Choroid plexus epithelial cell (primary cell): ENCODE measurements around the gene RUNDC1.
A peak's percentile ranks its signal among the peaks of the same experiment; 100 is the strongest.
"Not testable (repeated sequence)": the region's sequence is repeated elsewhere in the genome, so short reads cannot be mapped to it uniquely, and the experiment has no call there.

ENCODE experiments used
- DNase-seq: peaks from one replicate; pipeline ENCODE4 v3.0.0-alpha.2; 2010; ENCODE audit warnings: low read depth
- H3K4me3 ChIP-seq: 2 replicates; pipeline ENCODE4 v1.5.1; 2011; ENCODE audit warnings: low read depth, mild to moderate bottlenecking, control low read depth, low read length, moderate library complexity
- TF ChIP-seq, protein P1 (sequence below): conservative IDR thresholded peaks from 2 replicates; pipeline ENCODE4 v1.5.1; 2011; ENCODE audit warnings: low read depth, mild to moderate bottlenecking, control low read depth, inconsistent platforms, low read length, moderate library complexity

Gene RUNDC1

DNA sequence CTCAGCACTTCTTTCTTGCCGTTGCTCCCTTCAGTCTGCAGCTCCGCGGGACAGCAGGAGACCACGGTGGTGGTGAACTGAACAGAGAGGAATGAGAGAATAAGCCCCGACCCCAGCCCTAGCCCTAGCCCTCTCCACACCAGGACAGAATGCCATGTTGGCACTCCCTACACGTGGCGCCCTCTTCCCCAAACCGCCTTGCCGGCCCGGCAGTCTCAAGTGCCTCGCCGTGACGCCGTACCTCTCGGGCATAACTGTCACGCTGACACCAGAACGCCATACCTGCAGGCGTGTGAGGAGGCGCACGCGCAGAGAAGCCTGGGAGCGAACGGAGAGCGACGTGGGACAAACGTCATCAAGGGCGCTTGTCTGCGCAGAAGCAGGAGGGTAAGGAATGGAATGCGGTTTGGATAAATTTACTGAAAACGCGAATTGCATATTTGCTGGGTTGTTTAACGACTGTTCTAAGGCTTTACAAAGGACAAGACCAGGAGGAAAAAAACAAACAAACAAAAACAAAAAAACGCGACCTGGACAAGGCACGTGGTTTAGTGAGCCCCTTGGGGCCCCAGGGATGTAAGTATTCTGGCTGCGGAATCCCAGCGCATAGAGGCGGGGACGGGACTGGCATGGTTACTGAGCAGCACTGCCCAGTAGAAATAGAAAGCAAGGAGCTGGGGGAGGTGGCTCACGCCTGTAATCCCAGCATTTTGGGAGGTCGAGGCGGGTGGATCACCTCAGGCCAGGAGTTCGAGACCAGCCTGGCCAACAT is 16.0 kb upstream of the RUNDC1 start, which contains the start of gene AARSD1:
Gene AARSD1, minus strand, starts transcription at position 294 of the 772 bp plus-strand sequence. Its CDS starts 14 bp downstream, at position 280.
- DNase-seq, result peak; percentile 95
- TF ChIP-seq, protein P1, sequence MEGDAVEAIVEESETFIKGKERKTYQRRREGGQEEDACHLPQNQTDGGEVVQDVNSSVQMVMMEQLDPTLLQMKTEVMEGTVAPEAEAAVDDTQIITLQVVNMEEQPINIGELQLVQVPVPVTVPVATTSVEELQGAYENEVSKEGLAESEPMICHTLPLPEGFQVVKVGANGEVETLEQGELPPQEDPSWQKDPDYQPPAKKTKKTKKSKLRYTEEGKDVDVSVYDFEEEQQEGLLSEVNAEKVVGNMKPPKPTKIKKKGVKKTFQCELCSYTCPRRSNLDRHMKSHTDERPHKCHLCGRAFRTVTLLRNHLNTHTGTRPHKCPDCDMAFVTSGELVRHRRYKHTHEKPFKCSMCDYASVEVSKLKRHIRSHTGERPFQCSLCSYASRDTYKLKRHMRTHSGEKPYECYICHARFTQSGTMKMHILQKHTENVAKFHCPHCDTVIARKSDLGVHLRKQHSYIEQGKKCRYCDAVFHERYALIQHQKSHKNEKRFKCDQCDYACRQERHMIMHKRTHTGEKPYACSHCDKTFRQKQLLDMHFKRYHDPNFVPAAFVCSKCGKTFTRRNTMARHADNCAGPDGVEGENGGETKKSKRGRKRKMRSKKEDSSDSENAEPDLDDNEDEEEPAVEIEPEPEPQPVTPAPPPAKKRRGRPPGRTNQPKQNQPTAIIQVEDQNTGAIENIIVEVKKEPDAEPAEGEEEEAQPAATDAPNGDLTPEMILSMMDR, result no peak

DNA sequence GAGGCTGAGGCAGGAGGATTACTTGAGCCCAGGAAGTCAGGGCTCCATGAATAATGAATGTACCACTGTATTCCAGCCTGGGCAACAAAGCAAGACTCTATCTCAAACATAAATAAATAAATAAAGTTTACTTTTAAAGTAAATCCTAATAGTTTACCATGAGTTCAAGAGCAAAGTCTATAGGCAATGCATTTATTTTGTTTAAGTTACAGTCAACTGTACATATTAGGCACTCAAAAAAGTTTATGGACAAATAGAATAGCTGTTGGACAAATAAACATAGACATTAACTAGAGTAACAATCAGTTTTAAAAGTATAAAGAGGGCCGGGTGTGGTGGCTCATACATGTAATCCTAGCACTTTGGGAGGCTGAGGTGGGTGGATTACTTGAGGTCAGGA is 12.4 kb upstream of the RUNDC1 start:
- no peak for DNase-seq
- TF ChIP-seq, protein P1, result no peak
- H3K4me3 ChIP-seq, result no peak overlapping the region

More for the DNA sequence above, 16.0 kb upstream of the RUNDC1 start, which contains the start of gene AARSD1:
- peak within 1 kb of the TSS; percentile 83 for H3K4me3 ChIP-seq

DNA sequence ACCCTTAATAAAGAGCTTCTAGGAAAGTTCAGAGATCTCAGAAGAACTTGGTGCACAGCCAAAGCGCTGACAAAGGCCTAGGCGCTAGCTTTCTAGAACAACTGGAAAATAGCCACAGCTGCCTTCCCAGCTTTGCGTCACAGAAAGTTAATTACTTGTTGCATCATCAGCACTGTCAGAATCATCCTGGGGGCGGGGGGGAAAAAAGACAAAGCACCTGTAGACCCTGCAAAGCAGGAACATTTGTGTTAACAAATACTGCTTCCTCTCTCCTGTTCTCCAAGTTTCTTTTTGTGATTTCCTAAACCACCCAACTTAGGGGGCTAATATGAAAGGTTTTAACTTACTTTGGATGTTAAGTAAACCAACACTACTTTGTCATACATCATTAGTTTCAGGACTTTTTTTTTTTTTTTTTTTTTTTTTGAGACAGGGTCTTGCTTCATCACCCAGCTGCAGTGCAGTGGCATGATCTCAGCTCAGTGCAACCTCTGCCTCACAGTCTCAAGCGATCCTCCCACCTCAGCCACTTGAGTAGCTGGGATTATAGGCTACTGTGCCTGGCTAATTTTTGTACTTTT is 11.3 kb upstream of the RUNDC1 start:
- TF ChIP-seq, protein P1, result no peak
- DNase-seq, result peak; percentile 37
- H3K4me3 ChIP-seq, result no peak overlapping the region

DNA sequence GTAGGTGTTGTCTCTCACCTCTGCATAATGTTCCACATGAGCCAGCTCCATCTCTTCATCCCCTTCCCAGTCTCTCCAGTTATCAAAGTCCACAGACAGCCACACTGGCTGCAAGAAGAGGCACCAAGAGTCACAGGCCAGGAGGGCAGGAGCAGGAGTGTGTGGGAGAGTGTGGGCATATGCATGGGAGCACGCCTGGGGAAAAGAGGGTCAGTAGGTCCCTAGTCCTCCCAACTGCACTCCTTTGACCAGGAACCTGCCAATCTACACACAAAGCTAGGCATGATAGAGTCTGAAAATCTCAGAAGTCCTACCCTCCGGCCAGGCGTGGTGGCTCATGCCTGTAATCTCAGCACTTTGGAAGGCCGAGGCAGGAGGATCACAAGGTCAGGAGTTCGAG is 8.8 kb upstream of the RUNDC1 start:
- TF ChIP-seq, protein P1, result no peak
- no peak for DNase-seq
- no peak overlapping the region for H3K4me3 ChIP-seq

DNA sequence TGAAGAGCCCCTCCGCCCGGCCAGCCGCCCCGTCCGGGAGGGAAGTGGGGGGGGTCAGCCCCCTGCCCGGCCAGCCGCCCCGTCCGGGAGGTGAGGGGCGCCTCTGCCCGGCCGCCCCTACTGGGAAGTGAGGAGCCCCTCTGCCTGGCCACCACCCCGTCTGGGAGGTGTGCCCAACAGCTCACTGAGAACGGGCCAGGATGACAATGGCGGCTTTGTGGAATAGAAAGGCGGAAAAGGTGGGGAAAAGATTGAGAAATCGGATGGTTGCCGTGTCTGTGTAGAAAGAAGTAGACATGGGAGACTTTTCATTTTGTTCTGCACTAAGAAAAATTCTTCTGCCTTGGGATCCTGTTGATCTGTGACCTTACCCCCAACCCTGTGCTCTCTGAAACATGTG is 7.0 kb upstream of the RUNDC1 start:
- DNase-seq, H3K4me3 ChIP-seq: not testable (repeated sequence)

DNA sequence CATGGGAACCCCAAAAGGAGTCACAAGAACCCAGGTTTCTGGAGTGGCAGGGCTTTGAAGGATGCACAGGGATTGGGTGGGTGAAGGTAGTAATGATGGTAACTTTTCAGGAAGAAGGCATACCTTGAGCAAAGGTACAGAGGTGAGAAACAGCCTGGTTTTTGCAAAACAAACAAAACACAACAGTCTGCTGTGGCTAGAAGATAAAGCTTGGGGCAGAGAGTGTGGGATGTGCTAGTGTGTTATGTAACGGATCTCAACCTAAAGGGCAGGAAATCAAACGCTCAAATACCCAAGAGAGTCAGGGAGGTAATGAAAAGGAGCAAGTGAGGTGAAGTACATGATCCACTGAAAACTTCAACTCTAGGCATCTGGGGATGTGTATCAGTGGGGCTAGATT is 5.1 kb upstream of the RUNDC1 start:
- H3K4me3 ChIP-seq, result no peak overlapping the region
- TF ChIP-seq, protein P1, result no peak
- DNase-seq, result no peak

DNA sequence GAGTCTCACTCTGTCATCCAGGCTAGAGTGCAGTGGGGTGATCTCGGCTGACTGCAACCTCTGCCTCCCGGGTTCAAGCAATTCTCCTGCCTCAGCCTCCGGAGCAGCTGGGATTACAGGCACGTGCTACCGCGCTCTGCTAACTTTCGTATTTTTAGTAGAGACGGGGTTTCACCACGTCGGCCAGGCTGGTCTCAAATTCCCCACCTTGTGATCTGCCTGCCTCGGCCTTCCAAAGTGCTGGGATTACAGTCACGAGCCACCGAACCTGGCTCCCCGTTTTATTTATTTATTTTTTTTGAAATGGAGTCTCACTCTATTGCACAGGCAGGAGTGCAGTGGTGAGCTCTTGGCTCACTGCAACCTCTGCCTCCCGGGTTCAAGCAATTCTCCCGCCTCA is 4.7 kb upstream of the RUNDC1 start:
- DNase-seq, H3K4me3 ChIP-seq: not testable (repeated sequence)
